Measurements from ENCODE around the gene FBXO42. TPM values are rescaled to one million over a fixed set of nuclear protein-coding genes. Genes with fewer than 3 reads are reported as not detected.

The FBXO42 gene
- total RNA-seq, 1 donor, result 16.3 TPM

DNA sequence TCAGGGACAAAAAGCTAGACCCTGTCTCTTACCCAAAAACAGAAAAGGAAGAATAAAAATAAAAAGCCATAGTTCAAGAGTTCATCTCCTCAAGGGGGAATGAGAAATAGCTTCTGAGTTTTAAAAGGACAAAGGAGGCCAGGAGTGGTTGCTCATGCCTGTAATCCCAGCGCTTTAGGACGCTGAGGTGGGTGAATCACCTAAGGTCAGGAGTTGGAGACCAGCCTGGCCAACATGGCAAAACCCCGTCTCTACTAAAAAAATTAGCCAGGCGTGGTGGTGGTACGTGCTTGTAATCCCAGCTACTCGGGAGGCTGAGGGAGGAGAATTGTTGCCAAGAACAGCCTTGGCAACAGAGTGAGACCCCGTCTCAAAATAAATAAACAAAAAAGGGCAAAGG is 76.7 kb downstream of the FBXO42 start:
- Histone ChIP-seq H3K36me3 (ENCODE audit: insufficient read depth, low read length) (peaks cover 1% of the 10 kb centered on the region), H4K20me1 (ENCODE audit: insufficient read depth, low read length) (peaks cover 12% of the 10 kb centered on the region), H3K27me3 (ENCODE audit: insufficient read depth, low read length) (no peaks in the 10 kb centered on the region), H2AFZ (ENCODE audit: low read length) (no peak overlapping the region), H3K9me3 (ENCODE audit: low read depth, low read length) (no peaks in the 10 kb centered on the region), H3K79me2 (ENCODE audit: insufficient read depth, low read length) (peaks cover 10% of the 10 kb centered on the region), H3K4me1 (ENCODE audit: insufficient read depth, low read length) (peaks cover 3% of the 10 kb centered on the region), H3K27ac (ENCODE audit: low read depth, low read length) (no peak overlapping the region), H3K4me2 (ENCODE audit: insufficient read depth, low read length) (no peak overlapping the region), H3K4me3 (ENCODE audit: insufficient read depth, low read length) (no peak overlapping the region)
- DNase-seq (ENCODE audit: insufficient read length, low spot score, missing footprints), result peak; percentile 3
- TF ChIP-seq, protein P1, sequence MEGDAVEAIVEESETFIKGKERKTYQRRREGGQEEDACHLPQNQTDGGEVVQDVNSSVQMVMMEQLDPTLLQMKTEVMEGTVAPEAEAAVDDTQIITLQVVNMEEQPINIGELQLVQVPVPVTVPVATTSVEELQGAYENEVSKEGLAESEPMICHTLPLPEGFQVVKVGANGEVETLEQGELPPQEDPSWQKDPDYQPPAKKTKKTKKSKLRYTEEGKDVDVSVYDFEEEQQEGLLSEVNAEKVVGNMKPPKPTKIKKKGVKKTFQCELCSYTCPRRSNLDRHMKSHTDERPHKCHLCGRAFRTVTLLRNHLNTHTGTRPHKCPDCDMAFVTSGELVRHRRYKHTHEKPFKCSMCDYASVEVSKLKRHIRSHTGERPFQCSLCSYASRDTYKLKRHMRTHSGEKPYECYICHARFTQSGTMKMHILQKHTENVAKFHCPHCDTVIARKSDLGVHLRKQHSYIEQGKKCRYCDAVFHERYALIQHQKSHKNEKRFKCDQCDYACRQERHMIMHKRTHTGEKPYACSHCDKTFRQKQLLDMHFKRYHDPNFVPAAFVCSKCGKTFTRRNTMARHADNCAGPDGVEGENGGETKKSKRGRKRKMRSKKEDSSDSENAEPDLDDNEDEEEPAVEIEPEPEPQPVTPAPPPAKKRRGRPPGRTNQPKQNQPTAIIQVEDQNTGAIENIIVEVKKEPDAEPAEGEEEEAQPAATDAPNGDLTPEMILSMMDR (IDR thresholded peaks at IDR 0.05; ENCODE audit: extremely low read depth, low read depth, low read length), result no peak

DNA sequence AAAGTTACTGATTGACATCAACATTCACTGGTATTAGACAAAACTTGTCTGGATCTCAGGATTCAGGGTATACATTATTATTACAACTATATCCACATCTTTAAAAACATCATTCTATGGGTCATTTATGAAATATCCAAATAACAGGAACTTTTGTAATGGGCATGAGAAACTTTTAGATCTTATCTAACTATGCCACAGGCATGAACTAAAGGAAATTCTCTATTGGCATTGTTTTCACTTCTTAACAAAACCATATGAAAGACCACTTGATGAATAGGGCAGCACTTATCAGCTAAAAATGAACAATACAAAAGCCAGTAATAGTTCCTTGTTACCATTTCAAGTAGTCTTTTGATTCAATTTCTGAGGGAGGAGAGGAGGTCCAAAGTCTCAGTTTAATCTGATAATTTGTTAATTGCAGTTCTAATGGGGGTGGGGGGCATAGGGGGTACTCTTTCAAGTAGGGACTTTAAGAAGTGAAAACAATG is 84.5 kb downstream of the FBXO42 start:
- H4K20me1 ChIP-seq (ENCODE audit: insufficient read depth, low read length), result peaks cover 14% of the 10 kb centered on the region
- H3K79me2 ChIP-seq (ENCODE audit: insufficient read depth, low read length), result peaks cover 16% of the 10 kb centered on the region
- no peaks in the 10 kb centered on the region for H3K27me3 ChIP-seq (ENCODE audit: insufficient read depth, low read length)
- no peak for DNase-seq (ENCODE audit: insufficient read length, low spot score, missing footprints)
- no peak overlapping the region for H2AFZ ChIP-seq (ENCODE audit: low read length)
- peaks cover 14% of the 10 kb centered on the region for H3K4me1 ChIP-seq (ENCODE audit: insufficient read depth, low read length)
- H3K27ac ChIP-seq (ENCODE audit: low read depth, low read length), result peak overlapping the region; percentile 8
- H3K36me3 ChIP-seq (ENCODE audit: insufficient read depth, low read length), result no peaks in the 10 kb centered on the region
- no peaks in the 10 kb centered on the region for H3K9me3 ChIP-seq (ENCODE audit: low read depth, low read length)
- no peak overlapping the region for H3K4me3 ChIP-seq (ENCODE audit: insufficient read depth, low read length)
- TF ChIP-seq, protein P1 (IDR thresholded peaks at IDR 0.05; ENCODE audit: extremely low read depth, low read depth, low read length), result no peak
- no peak overlapping the region for H3K4me2 ChIP-seq (ENCODE audit: insufficient read depth, low read length)

DNA sequence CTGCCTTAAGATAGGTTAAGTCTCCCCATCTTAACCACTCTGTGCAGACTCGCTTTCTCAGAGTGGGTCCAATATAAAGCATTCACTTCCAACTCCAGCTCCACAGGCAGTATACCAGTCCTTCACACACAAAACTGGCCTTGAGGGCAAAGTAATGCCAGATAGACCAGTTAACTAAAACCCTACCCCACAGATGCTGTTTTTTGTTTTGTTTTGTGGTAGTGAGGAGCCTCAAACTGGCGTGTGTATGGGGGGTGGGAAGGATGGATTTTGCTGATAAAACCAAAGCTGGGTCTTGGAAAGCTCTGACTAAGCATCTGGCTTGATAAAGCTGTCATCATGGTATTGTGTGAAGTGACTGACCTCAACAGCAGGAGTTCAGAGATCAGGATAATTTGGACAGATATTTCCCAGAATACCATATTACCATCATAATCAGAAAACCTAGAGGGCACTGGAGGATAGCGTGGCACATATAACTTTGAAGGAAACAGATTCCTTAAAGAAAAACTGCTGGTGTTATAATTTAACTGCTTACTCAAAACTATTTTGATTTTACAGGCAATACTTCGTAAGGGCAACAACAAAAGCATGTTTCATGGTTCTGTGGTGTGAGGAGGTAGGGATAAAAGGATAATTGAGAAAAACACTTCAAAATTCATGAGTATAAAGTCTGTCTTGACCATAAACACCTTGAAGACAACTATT is 85.7 kb downstream of the FBXO42 start:
- Histone ChIP-seq H3K4me2 (ENCODE audit: insufficient read depth, low read length) (no peak overlapping the region), H3K27me3 (ENCODE audit: insufficient read depth, low read length) (no peaks in the 10 kb centered on the region), H3K79me2 (ENCODE audit: insufficient read depth, low read length) (peaks cover 14% of the 10 kb centered on the region), H3K27ac (ENCODE audit: low read depth, low read length) (no peak overlapping the region), H3K9me3 (ENCODE audit: low read depth, low read length) (no peaks in the 10 kb centered on the region), H2AFZ (ENCODE audit: low read length) (no peak overlapping the region), H3K4me3 (ENCODE audit: insufficient read depth, low read length) (no peak overlapping the region), H3K36me3 (ENCODE audit: insufficient read depth, low read length) (no peaks in the 10 kb centered on the region), H3K4me1 (ENCODE audit: insufficient read depth, low read length) (peaks cover 14% of the 10 kb centered on the region), H4K20me1 (ENCODE audit: insufficient read depth, low read length) (peaks cover 11% of the 10 kb centered on the region)
- DNase-seq (ENCODE audit: insufficient read length, low spot score, missing footprints), result no peak
- TF ChIP-seq, protein P1 (IDR thresholded peaks at IDR 0.05; ENCODE audit: extremely low read depth, low read depth, low read length), result no peak

DNA sequence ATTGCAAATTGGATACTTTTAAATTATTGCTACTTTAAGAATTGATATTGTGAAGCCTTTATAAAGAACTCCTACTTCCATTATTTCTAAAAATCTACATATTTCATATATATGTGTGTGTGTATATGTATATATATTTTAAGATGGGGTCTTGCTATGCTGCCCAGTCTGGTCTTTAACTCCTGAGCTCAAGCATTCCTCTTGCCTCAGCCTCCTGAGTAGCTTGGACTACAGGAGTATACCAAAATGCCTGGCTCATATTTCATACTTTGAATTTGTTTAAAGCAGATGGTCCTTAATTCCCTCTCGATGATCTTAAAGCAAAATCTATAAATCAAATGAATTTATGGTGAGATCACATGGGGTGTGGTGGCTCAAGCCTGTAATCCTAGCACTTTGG is 90.2 kb downstream of the FBXO42 start:
- Histone ChIP-seq H3K27me3 (ENCODE audit: insufficient read depth, low read length) (no peaks in the 10 kb centered on the region), H2AFZ (ENCODE audit: low read length) (no peak overlapping the region), H3K9me3 (ENCODE audit: low read depth, low read length) (no peaks in the 10 kb centered on the region), H3K36me3 (ENCODE audit: insufficient read depth, low read length) (no peaks in the 10 kb centered on the region), H3K79me2 (ENCODE audit: insufficient read depth, low read length) (peaks cover 10% of the 10 kb centered on the region), H3K27ac (ENCODE audit: low read depth, low read length) (no peak overlapping the region), H3K4me2 (ENCODE audit: insufficient read depth, low read length) (no peak overlapping the region), H3K4me1 (ENCODE audit: insufficient read depth, low read length) (peaks cover 4% of the 10 kb centered on the region), H3K4me3 (ENCODE audit: insufficient read depth, low read length) (no peak overlapping the region), H4K20me1 (ENCODE audit: insufficient read depth, low read length) (peaks cover 5% of the 10 kb centered on the region)
- no peak for DNase-seq (ENCODE audit: insufficient read length, low spot score, missing footprints)
- TF ChIP-seq, protein P1 (IDR thresholded peaks at IDR 0.05; ENCODE audit: extremely low read depth, low read depth, low read length), result no peak
